IMR-90 (cell line): ENCODE results near the gene MYD88. TPM values are rescaled to one million over a fixed set of nuclear protein-coding genes. Genes with fewer than 3 reads are reported as not detected.

Experiments used
- microRNA-seq, 2 experiments: library from miRNA; stranded (forward) in 1 of 2; unstranded in 1 of 2; fragments of 10-50 nt in 1 of 2; fragments of <30 nt in 1 of 2; gene quantifications in 1 of 2; microRNA quantifications in 1 of 2; one replicate each; pipeline versions ENCODE3 to v1.1.0; 2013 to 2020; ENCODE audit not compliant: insufficient read depth in 1 of 2, insufficient read length in 1 of 2, unreplicated experiment in 1 of 2
- polyA plus RNA-seq, 3 experiments: library from polyadenylated mRNA; depleted of rRNA; stranded (reverse); fragments of >200 nt; gene quantifications; 2 replicates each; pipeline ENCODE4 v1.2.3, GENCODE V29; 2012; ENCODE audit warnings: low replicate concordance in 1 of 3
- small RNA-seq, 5 experiments: library from RNA; depleted of rRNA; stranded (forward); fragments of <200 nt; gene quantifications; one replicate each; pipeline ENCODE3, GENCODE V24; 2012
- total RNA-seq: library from RNA; depleted of rRNA; stranded (reverse); fragments of >200 nt; gene quantifications from 2 replicates; pipeline ENCODE4 v1.2.3, GENCODE V29; 2012; rRNA removed

MYD88 gene
- total and polyA plus RNA-seq, 2 of the 4 experiments (the other 2 are of a cell fraction) = 9.3 to 39.8 TPM

Small RNA genes within 50 kb of the gene (microRNA-seq; reads per million reads assigned to microRNA genes)
- gene RF00019 (ENCODE audit: insufficient read depth, insufficient read length) = not detected

Small RNA genes within 50 kb of the gene (small RNA-seq; reads per million reads assigned to genes)
- 0 reads per million in 5 experiments for gene RF00019

Other genes with a start within 250 kb of the MYD88 start
- gene VILL, start 147.9 kb upstream of the MYD88 start, total RNA-seq = 2.3 and 2.5 TPM in 2 replicates
- 4.5 and 4.7 TPM in 2 replicates for gene VILL, start 147.9 kb upstream of the MYD88 start, polyA plus RNA-seq (2012; rRNA removed)
- gene PLCD1, start 109.0 kb upstream of the MYD88 start, total RNA-seq = 15.0 and 16.3 TPM in 2 replicates
- 13.2 and 14.9 TPM in 2 replicates for gene PLCD1, start 109.0 kb upstream of the MYD88 start, polyA plus RNA-seq (2012; rRNA removed)
- gene DLEC1, start 99.5 kb upstream of the MYD88 start, total RNA-seq = not detected in 2 replicates
- 0.03 TPM in 1 of 2 replicates, not detected in the other for gene DLEC1, start 99.5 kb upstream of the MYD88 start, polyA plus RNA-seq (2012; rRNA removed)
- gene ACAA1, start 1.5 kb upstream of the MYD88 start, total RNA-seq = 19.4 and 30.8 TPM in 2 replicates
- 62.4 and 69.4 TPM in 2 replicates for gene ACAA1, start 1.5 kb upstream of the MYD88 start, polyA plus RNA-seq (2012; rRNA removed)
- 37.6 and 50.5 TPM in 2 replicates for gene OXSR1, start 26.9 kb downstream of the MYD88 start, total RNA-seq
- gene OXSR1, start 26.9 kb downstream of the MYD88 start, polyA plus RNA-seq (2012; rRNA removed) = 28.9 and 32.9 TPM in 2 replicates
- under 0.01 TPM in 2 replicates for gene SLC22A13, start 127.2 kb downstream of the MYD88 start, total RNA-seq
- 0.22 and 0.29 TPM in 2 replicates for gene SLC22A13, start 127.2 kb downstream of the MYD88 start, polyA plus RNA-seq (2012; rRNA removed)
- gene SLC22A14, start 143.6 kb downstream of the MYD88 start, total RNA-seq = under 0.01 TPM in 1 of 2 replicates, not detected in the other
- gene SLC22A14, start 143.6 kb downstream of the MYD88 start, polyA plus RNA-seq (2012; rRNA removed) = 0.07 and 0.10 TPM in 2 replicates
- 2.5 and 3.0 TPM in 2 replicates for gene XYLB, start 208.1 kb downstream of the MYD88 start, total RNA-seq
- 2.3 and 3.4 TPM in 2 replicates for gene XYLB, start 208.1 kb downstream of the MYD88 start, polyA plus RNA-seq (2012; rRNA removed)